MCF 10A (cell line): Measurements from ENCODE around the gene PI4KA. TPM values are rescaled to one million over a fixed set of nuclear protein-coding genes. Genes with fewer than 3 reads are reported as not detected.
"Not testable (repeated sequence)": the region's sequence is repeated elsewhere in the genome, so short reads cannot be mapped to it uniquely, and the experiment has no call there.

Source experiments
- BruUV-seq: library from RNA; stranded (reverse); fragments of 400-500 nt; replicated peaks from 2 replicates; lab custom pipeline; 2021; lab: Mats Ljungman, UMichigan
- CTCF ChIA-PET: fragments of 300-600 bp; sonication (Branson Sonifier 250); formaldehyde crosslinking; extraction: SDS; loops from one replicate; lab custom pipeline; 2021; ENCODE audit warnings: antibody characterized with exemption, inconsistent platforms; lab: Yijun Ruan, JAX
- POLR2A ChIA-PET: fragments of 300-600, 350-650 bp; sonication (Branson Sonifier 250); formaldehyde crosslinking; extraction: SDS; loops from one replicate; lab custom pipeline; 2020; ENCODE audit warnings: antibody characterized with exemption, inconsistent platforms; lab: Yijun Ruan, JAX
- DNase-seq: peaks from one replicate; pipeline ENCODE4 v3.0.0-alpha.2; 2018; ENCODE audit not compliant: unreplicated experiment
- H3K27ac Mint-ChIP-seq: one replicate; pipeline ENCODE4 v1.8.0; 2022; ENCODE audit warnings: mild to moderate bottlenecking, low read depth, mixed read lengths; ENCODE audit not compliant: unreplicated experiment
- H3K27me3 Mint-ChIP-seq: one replicate; pipeline ENCODE4 v1.8.0; 2022; ENCODE audit warnings: mixed read lengths; ENCODE audit not compliant: insufficient read depth, unreplicated experiment
- H3K36me3 Mint-ChIP-seq: one replicate; pipeline ENCODE4 v1.8.0; 2022; ENCODE audit warnings: mild to moderate bottlenecking, moderate library complexity, mixed read lengths; ENCODE audit not compliant: insufficient read depth, unreplicated experiment
- H3K4me1 Mint-ChIP-seq: one replicate; pipeline ENCODE4 v1.8.0; 2022; ENCODE audit warnings: mixed read lengths; ENCODE audit not compliant: insufficient read depth, unreplicated experiment
- H3K4me3 Mint-ChIP-seq: one replicate; pipeline ENCODE4 v1.8.0; 2022; ENCODE audit warnings: mild to moderate bottlenecking, moderate library complexity, mixed read lengths; ENCODE audit not compliant: unreplicated experiment
- H3K9me3 Mint-ChIP-seq: one replicate; pipeline ENCODE4 v1.8.0; 2022; ENCODE audit warnings: mixed read lengths; ENCODE audit not compliant: unreplicated experiment
- CTCF ChIP-seq: fragments of 200-600 bp; IDR thresholded peaks from one replicate; pipeline ENCODE4 v1.8.0; 2022; ENCODE audit warnings: antibody characterized with exemption, mild to moderate bottlenecking; ENCODE audit not compliant: unreplicated experiment
- intact Hi-C: fragments of 100-400 bp; cut with micrococcal nuclease; formaldehyde crosslinking; loops from 2 replicates; pipeline ENCODE4 v1.14.1; 2022
- total RNA-seq: library from RNA; stranded (reverse); gene quantifications from 2 replicates; pipeline ENCODE4 v1.2.3, GENCODE V29; 2022

The PI4KA gene
- total RNA-seq, 1 experiment from 2014 or later, result 39.0 TPM

- BruUV-seq, intact Hi-C loops: not testable (repeated sequence)
These were observed 171.0 kb downstream of the PI4KA start for GRCh38 chr22:20687356-20688172.

GRCh38 chr22:20685764-20686163 lies 172.8 kb downstream of the PI4KA start:
- CTCF ChIA-PET, H3K27ac Mint-ChIP-seq, POLR2A ChIA-PET, H3K27me3 Mint-ChIP-seq, H3K4me3 Mint-ChIP-seq, intact Hi-C loops, DNase-seq, H3K9me3 Mint-ChIP-seq, H3K36me3 Mint-ChIP-seq, H3K4me1 Mint-ChIP-seq, BruUV-seq: not testable (repeated sequence)

More at GRCh38 chr22:20687356-20688172, 171.0 kb downstream of the PI4KA start:
- H3K36me3 Mint-ChIP-seq, DNase-seq, H3K27me3 Mint-ChIP-seq, H3K9me3 Mint-ChIP-seq, H3K4me3 Mint-ChIP-seq, H3K27ac Mint-ChIP-seq, H3K4me1 Mint-ChIP-seq, POLR2A ChIA-PET: not testable (repeated sequence)
- CTCF ChIA-PET, result interaction anchor here (0.7 kb wide), 1 partner anchor 41 kb away, joined by 3 read pairs; no protein-coding TSS in a partner anchor

GRCh38 chr22:20678792-20679435 lies 179.7 kb downstream of the PI4KA start:
- peaks cover 37% of the 10 kb centered on the region for H3K27me3 Mint-ChIP-seq
- CTCF ChIA-PET, H3K27ac Mint-ChIP-seq, POLR2A ChIA-PET, BruUV-seq, H3K4me3 Mint-ChIP-seq, H3K9me3 Mint-ChIP-seq, DNase-seq, H3K36me3 Mint-ChIP-seq, H3K4me1 Mint-ChIP-seq, intact Hi-C loops: not testable (repeated sequence)

- ChIA-PET POLR2A (no interaction called here), CTCF (no interaction called here)
- BruUV-seq, result no TSS peak
- H3K9me3 Mint-ChIP-seq, result no peaks in the 10 kb centered on the region
- intact Hi-C loops, result no loop called here
- H3K36me3 Mint-ChIP-seq, result peaks cover 5% of the 10 kb centered on the region
- DNase-seq, result no peak
- no peak overlapping the region for H3K27ac Mint-ChIP-seq
- TF ChIP-seq CTCF, result no peak
- H3K4me3 Mint-ChIP-seq, result no peak overlapping the region
- no peaks in the 10 kb centered on the region for H3K4me1 Mint-ChIP-seq
- peaks cover 48% of the 10 kb centered on the region for H3K27me3 Mint-ChIP-seq
These were observed 180.8 kb downstream of the PI4KA start for GRCh38 chr22:20677684-20678242.

- DNase-seq, BruUV-seq, H3K4me1 Mint-ChIP-seq, CTCF ChIA-PET, POLR2A ChIA-PET, H3K36me3 Mint-ChIP-seq, H3K9me3 Mint-ChIP-seq, intact Hi-C loops, H3K27ac Mint-ChIP-seq, H3K4me3 Mint-ChIP-seq: not testable (repeated sequence)
- peaks cover 48% of the 10 kb centered on the region for H3K27me3 Mint-ChIP-seq
These were observed 183.0 kb downstream of the PI4KA start for GRCh38 chr22:20675613-20676012.
